OCI-LY1 (cell line): ENCODE data around the gene ZNF655.

Experiments used
- H2AFZ ChIP-seq: fragments of 200-600 bp; sonication (generic), shearing (Covaris generic); 2 replicates; pipeline ENCODE4 v1.6.0; 2014; ENCODE audit warnings: antibody characterized with exemption, mild to moderate bottlenecking, low read length
- H3F3A ChIP-seq: fragments of 200-600 bp; sonication (generic), shearing (Covaris generic); 2 replicates; pipeline ENCODE4 v1.6.0; 2014; ENCODE audit warnings: mild to moderate bottlenecking, antibody characterized with exemption, low read length, moderate library complexity; ENCODE audit not compliant: insufficient read depth
- H3K27ac ChIP-seq: fragments of 200-600 bp; sonication (generic); 2 replicates; pipeline ENCODE4 v1.5.1; 2014; ENCODE audit warnings: low read length, mixed run types, mild to moderate bottlenecking, low read depth; ENCODE audit not compliant: poor library complexity, severe bottlenecking
- H3K27me3 ChIP-seq: fragments of 200-600 bp; sonication (generic); 2 replicates; pipeline ENCODE4 v1.6.0; 2014; ENCODE audit warnings: antibody characterized with exemption, mild to moderate bottlenecking, low read length, moderate library complexity; ENCODE audit not compliant: insufficient read depth
- H3K36me3 ChIP-seq: fragments of 200-600 bp; sonication (generic); 2 replicates; pipeline ENCODE4 v1.6.1; 2014; ENCODE audit warnings: mild to moderate bottlenecking, antibody characterized with exemption, low read length, moderate library complexity, mixed read lengths; ENCODE audit not compliant: insufficient read depth
- H3K4me1 ChIP-seq: fragments of 200-600 bp; sonication (generic); 2 replicates; pipeline ENCODE4 v1.5.1; 2014; ENCODE audit warnings: mild to moderate bottlenecking, low read length, moderate library complexity; ENCODE audit not compliant: insufficient read depth, severe bottlenecking
- H3K4me2 ChIP-seq: fragments of 200-600 bp; sonication (generic), shearing (Covaris generic); 2 replicates; pipeline ENCODE4 v1.6.1; 2014; ENCODE audit warnings: low read length
- H3K4me3 ChIP-seq: fragments of 200-600 bp; sonication (generic); 2 replicates; pipeline ENCODE4 v1.5.1; 2014; ENCODE audit warnings: low read length, low read depth, mild to moderate bottlenecking, mixed read lengths; ENCODE audit not compliant: poor library complexity, severe bottlenecking
- H3K79me2 ChIP-seq: fragments of 200-600 bp; shearing (Covaris generic); 2 replicates; pipeline ENCODE4 v1.6.1; 2016; ENCODE audit warnings: mixed run types, low read length, mixed read lengths; ENCODE audit not compliant: insufficient read depth
- H3K9ac ChIP-seq: fragments of 200-600 bp; sonication (generic), shearing (Covaris generic); 2 replicates; pipeline ENCODE4 v1.6.1; 2014; ENCODE audit warnings: mild to moderate bottlenecking, low read length, mixed read lengths
- H3K9me2 ChIP-seq: fragments of 200-600 bp; sonication (generic), shearing (Covaris generic); 2 replicates; pipeline ENCODE4 v1.6.1; 2014; ENCODE audit warnings: low read depth, mild to moderate bottlenecking, low read length, mixed read lengths
- H3K9me3 ChIP-seq: fragments of 200-600 bp; shearing (Covaris generic); 2 replicates; pipeline ENCODE4 v1.6.1; 2014; ENCODE audit warnings: low read length, mixed read lengths
- H4K20me1 ChIP-seq: fragments of 200-600 bp; sonication (generic), shearing (Covaris generic); 2 replicates; pipeline ENCODE4 v1.6.0; 2016; ENCODE audit warnings: mild to moderate bottlenecking, low read length; ENCODE audit not compliant: insufficient read depth
- EZH2 ChIP-seq: fragments of 200-600 bp; sonication (generic), shearing (Covaris generic); IDR thresholded peaks from 2 replicates; pipeline ENCODE4 v1.8.0; 2017; ENCODE audit warnings: borderline replicate concordance, mixed run types, mild to moderate bottlenecking, antibody characterized with exemption, low read length, moderate library complexity, mixed read lengths
- TF ChIP-seq, protein P1 (sequence below): fragments of 200-600 bp; sonication (generic), shearing (Covaris generic); IDR thresholded peaks from 2 replicates; pipeline ENCODE4 v1.5.1; 2017; ENCODE audit warnings: mild to moderate bottlenecking, antibody characterized with exemption, low read length, moderate library complexity, mixed read lengths

Gene ZNF655

DNA sequence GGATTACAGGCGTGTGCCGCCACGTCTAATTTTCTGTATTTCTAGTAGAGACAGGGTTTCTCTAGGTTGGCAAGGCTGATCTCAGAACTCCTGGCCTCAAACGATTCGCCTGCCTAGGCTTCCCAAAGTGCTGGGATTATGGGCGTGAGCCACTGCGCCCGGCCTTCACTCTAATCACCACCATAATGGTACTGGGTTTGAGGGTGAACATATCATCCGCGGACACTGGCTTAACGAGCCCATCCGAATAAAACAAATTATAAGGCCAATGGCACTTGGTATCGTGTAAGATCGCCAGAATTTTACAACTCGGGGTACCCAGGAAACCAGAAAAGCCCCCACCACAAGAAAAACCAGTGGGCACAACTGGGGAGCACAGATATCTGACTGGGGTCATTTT is 7.1 kb upstream of the ZNF655 start:
- H3K9ac ChIP-seq, result peak overlapping the region; percentile 87
- peaks cover 9% of the 10 kb centered on the region for H3K9me3 ChIP-seq
- H3K36me3 ChIP-seq, result peaks cover 49% of the 10 kb centered on the region
- peaks cover 4% of the 10 kb centered on the region; the same call in 1 of the 2 replicates for H3F3A ChIP-seq
- no peaks in the 10 kb centered on the region for H4K20me1 ChIP-seq
- no peak for TF ChIP-seq EZH2
- no peaks in the 10 kb centered on the region for H3K9me2 ChIP-seq
- H3K4me1 ChIP-seq, result peaks cover 18% of the 10 kb centered on the region
- H3K27ac ChIP-seq, result no peak overlapping the region
- peaks cover under 1% of the 10 kb centered on the region; the same call in 1 of the 2 replicates for H3K79me2 ChIP-seq
- H3K27me3 ChIP-seq, result no peaks in the 10 kb centered on the region
- no peak overlapping the region for H2AFZ ChIP-seq
- H3K4me3 ChIP-seq, result peak overlapping the region; percentile 82
- peak overlapping the region; percentile 74 for H3K4me2 ChIP-seq

DNA sequence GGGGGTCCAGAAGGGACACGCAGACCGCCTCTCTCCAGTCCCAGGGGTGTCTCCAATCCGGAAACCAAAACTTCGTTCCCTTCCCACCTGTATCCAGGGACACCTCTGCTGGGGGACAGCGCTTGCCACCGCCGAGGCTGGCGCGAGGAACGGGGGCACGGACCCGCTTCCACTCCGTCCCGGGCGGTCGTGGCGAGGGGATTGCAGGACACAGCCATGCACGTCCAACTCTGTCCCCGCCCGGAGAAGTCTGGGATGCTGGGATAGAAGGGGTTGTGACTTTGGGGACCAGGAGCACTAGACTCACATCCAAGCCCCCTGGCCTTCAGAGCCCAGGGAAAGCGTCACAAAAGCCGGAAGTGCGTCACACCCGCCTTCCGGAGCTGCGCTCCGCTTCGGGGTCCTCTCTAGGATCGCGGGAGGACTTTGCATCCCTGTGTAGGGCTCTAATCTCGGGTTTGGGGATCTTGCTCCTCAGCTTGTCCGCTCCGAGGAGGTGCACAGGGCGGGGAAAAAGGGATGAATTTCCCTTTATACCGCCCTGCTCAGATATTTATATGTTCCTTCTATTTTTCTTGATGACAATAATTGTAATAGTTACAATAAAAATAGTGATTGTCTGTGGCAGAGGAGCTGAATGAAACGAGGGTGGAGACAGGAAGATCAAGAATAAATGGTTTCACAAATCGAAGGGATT is 6.5 kb upstream of the ZNF655 start, which contains the start of gene FAM200A:
Gene FAM200A, minus strand, starts transcription at position 348 of the 697 bp plus-strand sequence. CDS start 3,707 bp downstream, outside the sequence.
- Histone ChIP-seq H3K4me3 (peak within 1 kb of the TSS; percentile 82), H3K27me3 (no peaks in the 10 kb centered on the region), H3K9me2 (no peaks in the 10 kb centered on the region), H3F3A (0 out of 2 replicates have a peak, but pooled peaks cover under 1% of the 10 kb centered on the region), H3K9ac (peak within 1 kb of the TSS; percentile 87), H2AFZ (peak within 1 kb of the TSS; percentile 10; the same call in 1 of the 2 replicates), H3K27ac (no peak within 1 kb of the TSS), H3K9me3 (peaks cover 9% of the 10 kb centered on the region), H3K36me3 (peaks cover 54% of the 10 kb centered on the region), H4K20me1 (no peaks in the 10 kb centered on the region), H3K4me2 (peak within 1 kb of the TSS; percentile 74), H3K79me2 (peaks cover 6% of the 10 kb centered on the region), H3K4me1 (peaks cover 21% of the 10 kb centered on the region)
- TF ChIP-seq, protein P1, sequence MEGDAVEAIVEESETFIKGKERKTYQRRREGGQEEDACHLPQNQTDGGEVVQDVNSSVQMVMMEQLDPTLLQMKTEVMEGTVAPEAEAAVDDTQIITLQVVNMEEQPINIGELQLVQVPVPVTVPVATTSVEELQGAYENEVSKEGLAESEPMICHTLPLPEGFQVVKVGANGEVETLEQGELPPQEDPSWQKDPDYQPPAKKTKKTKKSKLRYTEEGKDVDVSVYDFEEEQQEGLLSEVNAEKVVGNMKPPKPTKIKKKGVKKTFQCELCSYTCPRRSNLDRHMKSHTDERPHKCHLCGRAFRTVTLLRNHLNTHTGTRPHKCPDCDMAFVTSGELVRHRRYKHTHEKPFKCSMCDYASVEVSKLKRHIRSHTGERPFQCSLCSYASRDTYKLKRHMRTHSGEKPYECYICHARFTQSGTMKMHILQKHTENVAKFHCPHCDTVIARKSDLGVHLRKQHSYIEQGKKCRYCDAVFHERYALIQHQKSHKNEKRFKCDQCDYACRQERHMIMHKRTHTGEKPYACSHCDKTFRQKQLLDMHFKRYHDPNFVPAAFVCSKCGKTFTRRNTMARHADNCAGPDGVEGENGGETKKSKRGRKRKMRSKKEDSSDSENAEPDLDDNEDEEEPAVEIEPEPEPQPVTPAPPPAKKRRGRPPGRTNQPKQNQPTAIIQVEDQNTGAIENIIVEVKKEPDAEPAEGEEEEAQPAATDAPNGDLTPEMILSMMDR, result no peak
- TF ChIP-seq EZH2, result no peak

DNA sequence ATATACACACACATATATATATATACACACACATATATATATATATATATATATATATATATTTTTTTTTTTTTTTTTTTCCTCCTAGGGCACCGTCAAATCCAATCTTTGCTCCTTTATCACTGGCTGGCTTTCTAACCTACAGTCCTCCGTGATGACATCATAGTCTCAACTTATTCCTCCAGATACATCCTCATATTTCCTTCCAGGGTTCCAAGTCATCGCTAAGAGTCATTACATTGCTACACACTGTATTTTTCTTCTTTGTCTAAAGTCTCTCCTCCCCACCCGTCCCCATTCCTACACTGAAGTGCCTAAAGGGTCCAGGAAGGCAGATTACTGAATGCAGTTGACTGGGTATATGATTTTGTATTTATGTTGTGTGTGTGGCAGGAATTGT is 5.4 kb upstream of the ZNF655 start:
- Histone ChIP-seq H3K79me2 (peaks cover 17% of the 10 kb centered on the region), H3K36me3 (peaks cover 46% of the 10 kb centered on the region), H3K27me3 (no peaks in the 10 kb centered on the region), H3K4me3 (no peak overlapping the region), H4K20me1 (no peaks in the 10 kb centered on the region), H3K27ac (no peak overlapping the region), H3K4me2 (no peak overlapping the region), H3K9ac (no peak overlapping the region), H3K9me3 (peaks cover 2% of the 10 kb centered on the region), H3F3A (no peaks in the 10 kb centered on the region), H3K4me1 (peaks cover 28% of the 10 kb centered on the region), H2AFZ (no peak overlapping the region), H3K9me2 (no peaks in the 10 kb centered on the region)
- TF ChIP-seq, protein P1, result no peak
- no peak for TF ChIP-seq EZH2
